ENCODE results near the gene GALNS. TPM values are rescaled to one million over a fixed set of nuclear protein-coding genes. Genes with fewer than 3 reads are reported as not detected.
A peak's percentile ranks its signal among the peaks of the same experiment; 100 is the strongest.

Gene GALNS
- total RNA-seq, 1 experiment from 2014 or later: 62.3 TPM

GRCh38 chr16:88787579-88788314 is 69.0 kb downstream of the GALNS start:
- Histone ChIP-seq H3K4me3 (no peak overlapping the region), H3K4me1 (replicated peaks; ENCODE audit: insufficient read depth) (peaks cover 7% of the 10 kb centered on the region), H3K27ac (no peak overlapping the region), H3K79me2 (ENCODE audit: low read depth) (peaks cover 18% of the 10 kb centered on the region), H2AFZ (no peak overlapping the region), H4K20me1 (ENCODE audit: insufficient read depth) (peaks cover 8% of the 10 kb centered on the region), H3K9me2 (ENCODE audit: insufficient read depth) (no peaks in the 10 kb centered on the region), H3K9me3 (ENCODE audit: insufficient read depth, low read depth) (no peaks in the 10 kb centered on the region), H3K36me3 (ENCODE audit: low read depth) (no peaks in the 10 kb centered on the region), H3F3A (ENCODE audit: insufficient read depth, low read depth) (peaks cover 22% of the 10 kb centered on the region), H3K27me3 (ENCODE audit: insufficient read depth, low read depth) (no peaks in the 10 kb centered on the region), H3K4me2 (no peak overlapping the region)
- POLR2A ChIA-PET (ENCODE audit: unreplicated experiment): interaction anchor here (0.6 kb wide), 1 partner anchor 14 kb away, joined by 4 read pairs; no protein-coding TSS in a partner anchor
- intact Hi-C loops (cut with micrococcal nuclease; ENCODE audit: unreplicated experiment): no loop called here
- TF ChIP-seq EZH2 (IDR thresholded peaks at IDR 0.05; ENCODE audit: low read depth): no peak
- CTCF ChIA-PET: interaction anchor here (2.0 kb wide), 1 partner anchor 51 kb away, joined by 6 read pairs; no protein-coding TSS in a partner anchor
- DNase-seq: no peak
- no TSS peak for BruUV-seq (replicated peaks)

DNA sequence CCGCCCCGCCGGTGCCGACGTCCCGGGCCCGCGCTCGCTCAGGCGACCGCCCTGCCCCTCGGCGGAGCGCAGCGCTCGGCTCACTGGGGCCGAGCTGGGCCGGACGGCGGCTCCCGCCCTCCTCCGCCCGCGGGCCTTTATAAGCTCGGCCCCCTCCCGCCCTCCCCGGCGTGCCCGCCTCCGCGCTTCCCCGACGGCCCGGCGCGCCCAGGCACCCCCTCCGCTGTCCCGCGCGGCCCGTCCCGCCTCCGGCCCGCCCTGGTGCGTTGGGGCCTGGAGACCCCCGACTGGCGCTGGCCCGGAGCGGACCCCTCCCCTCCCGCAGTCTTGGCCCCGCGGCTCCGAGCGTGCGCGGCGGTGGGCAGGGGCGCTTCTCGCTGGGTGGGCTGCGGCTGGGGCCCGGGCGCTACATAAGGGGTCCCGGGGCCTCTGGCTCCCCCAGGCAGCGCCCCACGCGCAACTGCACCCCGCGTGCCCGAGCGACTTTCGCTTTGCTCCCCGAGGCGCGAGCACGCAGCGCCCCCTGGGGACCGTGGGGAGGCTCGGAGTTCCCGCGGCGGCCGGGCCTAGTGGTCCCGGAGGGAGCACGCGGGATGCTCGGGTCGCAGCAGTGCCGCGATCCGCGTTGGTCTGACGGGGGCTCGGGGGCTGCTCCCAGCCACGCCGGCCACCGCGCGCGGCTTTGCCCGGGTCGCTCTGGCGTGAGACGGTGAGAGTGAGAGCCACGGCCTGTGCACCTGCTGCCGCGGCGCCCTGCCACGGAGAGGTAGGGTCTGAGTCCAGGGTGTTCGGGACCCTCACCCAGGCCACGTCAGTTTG is 71.4 kb downstream of the GALNS start, which contains the start of gene PIEZO1:
PIEZO1 (minus strand) TSS at position 115 of the 819 bp plus-strand sequence. CDS start 256 bp downstream, outside the sequence.
- intact Hi-C loops (cut with micrococcal nuclease; ENCODE audit: unreplicated experiment): loop anchor here (1.0 kb wide), 1 partner anchor 48 kb away; no protein-coding TSS in a partner anchor
- H3K9me3 ChIP-seq (ENCODE audit: insufficient read depth, low read depth): no peaks in the 10 kb centered on the region
- H3K9me2 ChIP-seq (ENCODE audit: insufficient read depth): no peaks in the 10 kb centered on the region
- H3K27ac ChIP-seq: peak within 1 kb of the TSS; percentile 74
- H3K79me2 ChIP-seq (ENCODE audit: low read depth): peaks cover 42% of the 10 kb centered on the region
- H3K27me3 ChIP-seq (ENCODE audit: insufficient read depth, low read depth): no peaks in the 10 kb centered on the region
- peaks cover 31% of the 10 kb centered on the region for H3K4me1 ChIP-seq (replicated peaks; ENCODE audit: insufficient read depth)
- DNase-seq: peak in 1 of 2 experiments; percentile 71
- H3F3A ChIP-seq (ENCODE audit: insufficient read depth, low read depth): peaks cover 41% of the 10 kb centered on the region
- no TSS peak for BruUV-seq (replicated peaks)
- peak within 1 kb of the TSS; percentile 76 for H3K4me2 ChIP-seq
- TF ChIP-seq, protein P1, sequence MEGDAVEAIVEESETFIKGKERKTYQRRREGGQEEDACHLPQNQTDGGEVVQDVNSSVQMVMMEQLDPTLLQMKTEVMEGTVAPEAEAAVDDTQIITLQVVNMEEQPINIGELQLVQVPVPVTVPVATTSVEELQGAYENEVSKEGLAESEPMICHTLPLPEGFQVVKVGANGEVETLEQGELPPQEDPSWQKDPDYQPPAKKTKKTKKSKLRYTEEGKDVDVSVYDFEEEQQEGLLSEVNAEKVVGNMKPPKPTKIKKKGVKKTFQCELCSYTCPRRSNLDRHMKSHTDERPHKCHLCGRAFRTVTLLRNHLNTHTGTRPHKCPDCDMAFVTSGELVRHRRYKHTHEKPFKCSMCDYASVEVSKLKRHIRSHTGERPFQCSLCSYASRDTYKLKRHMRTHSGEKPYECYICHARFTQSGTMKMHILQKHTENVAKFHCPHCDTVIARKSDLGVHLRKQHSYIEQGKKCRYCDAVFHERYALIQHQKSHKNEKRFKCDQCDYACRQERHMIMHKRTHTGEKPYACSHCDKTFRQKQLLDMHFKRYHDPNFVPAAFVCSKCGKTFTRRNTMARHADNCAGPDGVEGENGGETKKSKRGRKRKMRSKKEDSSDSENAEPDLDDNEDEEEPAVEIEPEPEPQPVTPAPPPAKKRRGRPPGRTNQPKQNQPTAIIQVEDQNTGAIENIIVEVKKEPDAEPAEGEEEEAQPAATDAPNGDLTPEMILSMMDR (conservative IDR thresholded peaks at IDR 0.05): peak; percentile 87
- TF ChIP-seq EZH2 (IDR thresholded peaks at IDR 0.05; ENCODE audit: low read depth): no peak
- no peaks in the 10 kb centered on the region for H3K36me3 ChIP-seq (ENCODE audit: low read depth)
- H3K4me3 ChIP-seq: peak within 1 kb of the TSS; percentile 71
- POLR2A ChIA-PET (ENCODE audit: unreplicated experiment): interaction anchor here (0.6 to 0.8 kb wide), 6 partner anchors 16 to 916 kb away, joined by 3 to 5 read pairs (median 4); partner anchors contain the start of genes MVD and SLC7A5
- H2AFZ ChIP-seq: peak within 1 kb of the TSS; percentile 71; the same call in 1 of the 2 replicates
- CTCF ChIA-PET: interaction anchor here (0.6 to 2.7 kb wide), 4 partner anchors 30 to 49 kb away, joined by 4 to 20 read pairs (median 6); no protein-coding TSS in a partner anchor
- H4K20me1 ChIP-seq (ENCODE audit: insufficient read depth): peaks cover 32% of the 10 kb centered on the region

DNA sequence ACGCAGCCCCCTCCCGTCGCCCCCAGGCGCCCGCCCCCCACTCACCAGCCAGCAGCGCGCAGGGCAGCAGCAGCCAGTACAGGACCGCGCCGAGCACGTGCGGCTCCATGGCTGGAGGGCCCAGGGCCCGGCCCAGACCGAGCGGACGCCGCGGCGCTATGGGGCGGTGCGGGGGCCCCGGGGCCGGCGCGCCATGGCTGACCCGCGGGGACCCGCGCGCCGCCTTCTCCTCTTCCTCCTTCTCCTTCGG is 72.0 kb downstream of the GALNS start:
- no peak for DNase-seq
- ChIA-PET POLR2A (ENCODE audit: unreplicated experiment) (interaction anchor here (0.5 to 0.8 kb wide), 8 partner anchors 11 to 916 kb away, joined by 3 to 6 read pairs (median 4); partner anchors contain the start of gene SLC7A5), CTCF (interaction anchor here (1.4 to 3.0 kb wide), 3 partner anchors 29 to 47 kb away, joined by 5 to 20 read pairs (median 15); no protein-coding TSS in a partner anchor)
- H3K9me3 ChIP-seq (ENCODE audit: insufficient read depth, low read depth): no peaks in the 10 kb centered on the region
- intact Hi-C loops (cut with micrococcal nuclease; ENCODE audit: unreplicated experiment): loop anchor here (1.0 kb wide), 1 partner anchor 47 kb away; no protein-coding TSS in a partner anchor
- peak overlapping the region; percentile 74 for H3K27ac ChIP-seq
- H3F3A ChIP-seq (ENCODE audit: insufficient read depth, low read depth): peaks cover 41% of the 10 kb centered on the region
- no peaks in the 10 kb centered on the region for H3K36me3 ChIP-seq (ENCODE audit: low read depth)
- peaks cover 37% of the 10 kb centered on the region for H3K4me1 ChIP-seq (replicated peaks; ENCODE audit: insufficient read depth)
- H3K9me2 ChIP-seq (ENCODE audit: insufficient read depth): no peaks in the 10 kb centered on the region
- H3K79me2 ChIP-seq (ENCODE audit: low read depth): peaks cover 48% of the 10 kb centered on the region
- TF ChIP-seq EZH2 (IDR thresholded peaks at IDR 0.05; ENCODE audit: low read depth): no peak
- TF ChIP-seq, protein P1 (conservative IDR thresholded peaks at IDR 0.05): no peak
- no TSS peak for BruUV-seq (replicated peaks)
- H4K20me1 ChIP-seq (ENCODE audit: insufficient read depth): peaks cover 37% of the 10 kb centered on the region
- H3K4me3 ChIP-seq: peak overlapping the region; percentile 71; the same call in 1 of the 2 replicates
- peak overlapping the region; percentile 60; the same call in 1 of the 2 replicates for H2AFZ ChIP-seq
- H3K4me2 ChIP-seq: peak overlapping the region; percentile 76; the same call in 1 of the 2 replicates
- H3K27me3 ChIP-seq (ENCODE audit: insufficient read depth, low read depth): no peaks in the 10 kb centered on the region
